Measurements from ENCODE around the gene SUN1.

DNA sequence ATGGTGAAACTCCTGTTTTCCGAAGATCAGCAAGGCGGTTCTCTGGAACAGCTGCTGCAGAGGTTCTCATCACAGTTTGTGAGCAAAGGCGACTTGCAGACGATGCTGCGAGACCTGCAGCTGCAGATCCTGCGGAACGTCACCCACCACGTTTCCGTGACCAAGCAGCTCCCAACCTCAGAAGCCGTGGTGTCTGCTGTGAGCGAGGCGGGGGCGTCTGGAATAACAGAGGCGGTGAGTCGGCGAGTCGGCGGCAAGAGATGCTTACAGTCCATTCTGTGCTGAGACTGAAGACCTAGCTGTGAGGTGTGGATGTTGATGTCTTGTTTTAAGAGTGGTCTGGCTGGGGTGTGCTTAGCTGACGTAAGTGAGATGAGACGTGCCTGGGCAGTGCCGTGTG is 27.9 kb downstream of the SUN1 start:
- no peak for TF ChIP-seq POLR2A (IDR thresholded peaks at IDR 0.05; ENCODE audit: low read depth, low read length)
- no peak for TF ChIP-seq POLR2AphosphoS5 (IDR thresholded peaks at IDR 0.05; ENCODE audit: low read depth, low read length)
- no peak for TF ChIP-seq TAF1 (IDR thresholded peaks at IDR 0.05; ENCODE audit: low read depth, low read length)
- TF ChIP-seq SPI1 (IDR thresholded peaks at IDR 0.05; ENCODE audit: low read depth, low read length): no peak
- TF ChIP-seq POU2F2 (IDR thresholded peaks at IDR 0.05; ENCODE audit: low read depth, low read length): no peak
- TF ChIP-seq PAX5 (IDR thresholded peaks at IDR 0.05; ENCODE audit: insufficient read depth, low read length, severe bottlenecking): no peak
